Measurements from ENCODE around the gene EBF3. TPM values are rescaled to one million over a fixed set of nuclear protein-coding genes. Genes with fewer than 3 reads are reported as not detected.

EBF3 gene, protein sequence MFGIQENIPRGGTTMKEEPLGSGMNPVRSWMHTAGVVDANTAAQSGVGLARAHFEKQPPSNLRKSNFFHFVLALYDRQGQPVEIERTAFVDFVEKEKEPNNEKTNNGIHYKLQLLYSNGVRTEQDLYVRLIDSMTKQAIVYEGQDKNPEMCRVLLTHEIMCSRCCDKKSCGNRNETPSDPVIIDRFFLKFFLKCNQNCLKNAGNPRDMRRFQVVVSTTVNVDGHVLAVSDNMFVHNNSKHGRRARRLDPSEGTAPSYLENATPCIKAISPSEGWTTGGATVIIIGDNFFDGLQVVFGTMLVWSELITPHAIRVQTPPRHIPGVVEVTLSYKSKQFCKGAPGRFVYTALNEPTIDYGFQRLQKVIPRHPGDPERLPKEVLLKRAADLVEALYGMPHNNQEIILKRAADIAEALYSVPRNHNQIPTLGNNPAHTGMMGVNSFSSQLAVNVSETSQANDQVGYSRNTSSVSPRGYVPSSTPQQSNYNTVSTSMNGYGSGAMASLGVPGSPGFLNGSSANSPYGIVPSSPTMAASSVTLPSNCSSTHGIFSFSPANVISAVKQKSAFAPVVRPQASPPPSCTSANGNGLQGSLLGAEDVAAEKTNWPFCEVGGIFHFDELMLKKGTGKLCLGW
- polyA plus RNA-seq (2013, experiment 1 of 2), result 5.8 TPM
- polyA plus RNA-seq (2013, experiment 2 of 2), result 4.6 TPM

- no peak within 1 kb of the TSS for H3K27ac ChIP-seq (ENCODE audit: low read depth, low read length, severe bottlenecking)
- no peaks in the 10 kb centered on the region for H3K9me3 ChIP-seq (ENCODE audit: control insufficient read depth, low read length)
- WGBS, 2 experiments (ENCODE audit: insufficient coverage in 2 of 2), result 0% methylated on average over 109 to 111 of the region's 131 CpGs
- peaks cover 25% of the 10 kb centered on the region for H3K4me1 ChIP-seq (ENCODE audit: control insufficient read depth, insufficient read depth, low read length, poor library complexity, severe bottlenecking)
- no peaks in the 10 kb centered on the region for H3K36me3 ChIP-seq (ENCODE audit: control insufficient read depth, insufficient read depth, low read length)
- H3K4me3 ChIP-seq (ENCODE audit: extremely low read depth, insufficient read depth, low read length, poor library complexity, severe bottlenecking), result peak within 1 kb of the TSS; percentile 47
Measured at GRCh38 chr10:129963641-129964501, at the start of gene EBF3. TSS of gene EBF3 (minus strand) at chr10:129964274. CDS start at chr10:129963768, 506 bp downstream.

GRCh38 chr10:130013335-130014262 is 49.5 kb upstream of the EBF3 start:
- H3K4me3 ChIP-seq (ENCODE audit: extremely low read depth, insufficient read depth, low read length, poor library complexity, severe bottlenecking), result no peak overlapping the region
- 91 to 94% methylated on average over 23 to 25 of the region's 33 CpGs for WGBS, 2 experiments (ENCODE audit: insufficient coverage in 2 of 2)
- no peaks in the 10 kb centered on the region for H3K36me3 ChIP-seq (ENCODE audit: control insufficient read depth, insufficient read depth, low read length)
- peaks cover 4% of the 10 kb centered on the region for H3K4me1 ChIP-seq (ENCODE audit: control insufficient read depth, insufficient read depth, low read length, poor library complexity, severe bottlenecking)
- H3K27ac ChIP-seq (ENCODE audit: low read depth, low read length, severe bottlenecking), result no peak overlapping the region
- H3K9me3 ChIP-seq (ENCODE audit: control insufficient read depth, low read length), result no peaks in the 10 kb centered on the region

DNA sequence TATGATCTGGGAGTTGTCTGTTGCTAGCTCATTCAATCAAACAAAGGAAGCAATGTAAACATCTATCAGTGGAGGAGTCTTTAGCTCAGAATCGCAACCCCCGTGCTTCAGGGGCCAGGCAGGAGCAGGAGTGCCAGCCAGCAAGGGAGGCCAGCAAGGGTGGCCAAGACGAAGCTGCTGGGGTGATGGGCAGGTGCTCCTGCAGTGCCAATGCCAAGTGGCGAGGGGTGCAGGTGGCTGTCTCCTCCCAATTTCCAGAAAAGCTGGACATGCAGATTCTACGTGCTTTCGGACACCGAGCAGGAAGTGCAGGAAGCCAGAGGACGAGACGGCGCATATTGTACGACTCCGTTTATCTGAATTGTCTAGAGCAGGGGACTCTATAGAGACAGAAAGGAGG is 48.1 kb upstream of the EBF3 start:
- 91 to 94% methylated on average over 11 to 12 of the region's 12 CpGs for WGBS, 2 experiments (ENCODE audit: insufficient coverage in 2 of 2)
- H3K9me3 ChIP-seq (ENCODE audit: control insufficient read depth, low read length), result no peaks in the 10 kb centered on the region
- H3K27ac ChIP-seq (ENCODE audit: low read depth, low read length, severe bottlenecking), result no peak overlapping the region
- H3K4me1 ChIP-seq (ENCODE audit: control insufficient read depth, insufficient read depth, low read length, poor library complexity, severe bottlenecking), result no peaks in the 10 kb centered on the region
- no peak overlapping the region for H3K4me3 ChIP-seq (ENCODE audit: extremely low read depth, insufficient read depth, low read length, poor library complexity, severe bottlenecking)
- no peaks in the 10 kb centered on the region for H3K36me3 ChIP-seq (ENCODE audit: control insufficient read depth, insufficient read depth, low read length)

- H3K4me1 ChIP-seq (ENCODE audit: control insufficient read depth, insufficient read depth, low read length, poor library complexity, severe bottlenecking), result no peaks in the 10 kb centered on the region
- no peaks in the 10 kb centered on the region for H3K36me3 ChIP-seq (ENCODE audit: control insufficient read depth, insufficient read depth, low read length)
- no peaks in the 10 kb centered on the region for H3K9me3 ChIP-seq (ENCODE audit: control insufficient read depth, low read length)
- 77 to 91% methylated on average over 6 of the region's 6 CpGs for WGBS, 2 experiments (ENCODE audit: insufficient coverage in 2 of 2)
- H3K4me3 ChIP-seq (ENCODE audit: extremely low read depth, insufficient read depth, low read length, poor library complexity, severe bottlenecking), result no peak overlapping the region
- no peak overlapping the region for H3K27ac ChIP-seq (ENCODE audit: low read depth, low read length, severe bottlenecking)
Measured at GRCh38 chr10:130010653-130011052, 46.6 kb upstream of the EBF3 start.

DNA sequence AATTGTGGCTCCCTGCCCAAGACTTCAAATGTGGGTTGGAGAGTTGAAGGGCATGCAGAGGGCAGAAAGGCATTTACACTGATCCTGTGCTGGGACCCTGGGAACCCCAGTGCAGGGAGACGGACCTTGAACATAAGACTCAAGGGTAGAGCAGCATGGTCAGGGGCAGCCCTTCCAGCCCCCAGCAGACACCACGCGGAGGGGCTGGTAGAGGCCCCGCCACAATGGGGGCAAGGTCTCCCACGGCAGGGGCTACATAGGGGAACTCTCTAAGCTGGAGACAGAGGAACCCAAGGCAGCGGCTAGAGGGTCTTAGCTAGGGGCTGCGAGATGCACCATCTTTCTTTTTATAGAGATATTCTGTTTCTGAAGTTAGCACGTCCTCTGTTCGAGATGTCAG is 45.2 kb upstream of the EBF3 start:
- no peaks in the 10 kb centered on the region for H3K9me3 ChIP-seq (ENCODE audit: control insufficient read depth, low read length)
- no peaks in the 10 kb centered on the region for H3K4me1 ChIP-seq (ENCODE audit: control insufficient read depth, insufficient read depth, low read length, poor library complexity, severe bottlenecking)
- 90 to 95% methylated on average over 9 of the region's 9 CpGs for WGBS, 2 experiments (ENCODE audit: insufficient coverage in 2 of 2)
- no peak overlapping the region for H3K27ac ChIP-seq (ENCODE audit: low read depth, low read length, severe bottlenecking)
- no peaks in the 10 kb centered on the region for H3K36me3 ChIP-seq (ENCODE audit: control insufficient read depth, insufficient read depth, low read length)
- no peak overlapping the region for H3K4me3 ChIP-seq (ENCODE audit: extremely low read depth, insufficient read depth, low read length, poor library complexity, severe bottlenecking)

DNA sequence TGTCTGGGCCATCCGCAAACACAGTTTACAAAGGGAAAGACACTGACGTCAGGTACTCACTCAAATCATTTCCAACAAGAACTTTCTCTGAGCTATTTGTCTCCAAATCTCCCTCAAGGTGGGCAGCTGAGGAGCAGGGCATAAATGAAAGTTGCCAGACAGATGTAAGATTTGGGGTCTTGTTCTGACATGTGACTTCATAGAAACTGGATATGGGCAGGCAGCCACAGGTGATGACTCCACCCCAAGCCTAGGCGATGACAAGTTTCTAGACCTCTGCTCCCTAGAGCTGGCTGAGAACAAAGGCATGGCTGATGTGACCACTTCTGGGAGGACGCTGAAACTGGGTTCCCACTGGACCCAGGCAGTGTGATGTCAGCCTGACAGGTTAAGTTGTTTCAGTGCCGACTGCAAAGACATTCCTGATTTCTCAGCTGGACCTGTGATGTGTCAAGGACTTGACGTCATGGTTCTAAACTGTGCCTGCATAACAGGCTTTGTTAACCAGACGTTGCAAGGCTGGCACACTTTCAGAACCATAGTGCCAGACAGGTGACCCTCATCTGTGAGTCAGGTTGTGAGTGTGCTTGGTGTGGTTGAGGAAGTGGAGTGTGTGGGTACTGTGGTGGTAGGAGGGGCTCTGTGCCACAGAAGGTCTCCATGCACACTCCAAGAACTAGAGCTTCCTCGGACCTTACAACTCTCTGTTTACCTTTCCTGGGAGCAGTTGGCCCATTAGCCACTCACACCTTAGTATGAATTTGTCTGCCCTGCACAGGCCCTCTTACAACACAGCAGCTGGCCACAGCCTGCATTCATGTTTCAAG is 39.9 kb upstream of the EBF3 start:
- Histone ChIP-seq H3K4me1 (ENCODE audit: control insufficient read depth, insufficient read depth, low read length, poor library complexity, severe bottlenecking) (no peaks in the 10 kb centered on the region), H3K9me3 (ENCODE audit: control insufficient read depth, low read length) (no peaks in the 10 kb centered on the region), H3K27ac (ENCODE audit: low read depth, low read length, severe bottlenecking) (no peak overlapping the region), H3K4me3 (ENCODE audit: extremely low read depth, insufficient read depth, low read length, poor library complexity, severe bottlenecking) (no peak overlapping the region), H3K36me3 (ENCODE audit: control insufficient read depth, insufficient read depth, low read length) (no peaks in the 10 kb centered on the region)
- 83 to 89% methylated on average over 5 to 7 of the region's 8 CpGs for WGBS, 2 experiments (ENCODE audit: insufficient coverage in 2 of 2)

DNA sequence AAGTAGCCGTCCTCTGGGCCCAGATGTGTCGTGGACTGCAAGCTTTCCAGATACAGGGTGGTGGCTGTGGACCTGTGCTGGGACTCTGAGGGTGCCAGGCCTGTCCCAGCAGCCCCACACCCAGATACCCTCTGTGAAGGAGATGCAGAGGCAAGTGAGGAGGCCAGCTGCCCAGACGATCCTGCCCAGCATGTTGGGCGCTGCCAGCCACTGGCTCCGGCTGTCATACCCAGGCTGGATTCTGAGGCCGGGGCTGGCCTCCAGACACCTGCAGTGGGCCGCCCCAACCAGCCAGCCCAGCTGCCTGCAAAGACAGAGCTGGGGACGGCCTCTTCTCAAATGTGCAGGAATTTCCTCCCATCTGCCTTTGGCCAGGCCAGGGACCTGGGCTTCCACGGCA is 39.1 kb upstream of the EBF3 start:
- Histone ChIP-seq H3K9me3 (ENCODE audit: control insufficient read depth, low read length) (no peaks in the 10 kb centered on the region), H3K27ac (ENCODE audit: low read depth, low read length, severe bottlenecking) (no peak overlapping the region), H3K4me3 (ENCODE audit: extremely low read depth, insufficient read depth, low read length, poor library complexity, severe bottlenecking) (no peak overlapping the region), H3K36me3 (ENCODE audit: control insufficient read depth, insufficient read depth, low read length) (no peaks in the 10 kb centered on the region), H3K4me1 (ENCODE audit: control insufficient read depth, insufficient read depth, low read length, poor library complexity, severe bottlenecking) (no peaks in the 10 kb centered on the region)
- 89 to 90% methylated on average over 9 of the region's 9 CpGs for WGBS, 2 experiments (ENCODE audit: insufficient coverage in 2 of 2)

GRCh38 chr10:130002606-130003005 is 38.5 kb upstream of the EBF3 start:
- H3K4me3 ChIP-seq (ENCODE audit: extremely low read depth, insufficient read depth, low read length, poor library complexity, severe bottlenecking), result no peak overlapping the region
- H3K27ac ChIP-seq (ENCODE audit: low read depth, low read length, severe bottlenecking), result no peak overlapping the region
- 89 to 96% methylated on average over 9 to 13 of the region's 14 CpGs for WGBS, 2 experiments (ENCODE audit: insufficient coverage in 2 of 2)

DNA sequence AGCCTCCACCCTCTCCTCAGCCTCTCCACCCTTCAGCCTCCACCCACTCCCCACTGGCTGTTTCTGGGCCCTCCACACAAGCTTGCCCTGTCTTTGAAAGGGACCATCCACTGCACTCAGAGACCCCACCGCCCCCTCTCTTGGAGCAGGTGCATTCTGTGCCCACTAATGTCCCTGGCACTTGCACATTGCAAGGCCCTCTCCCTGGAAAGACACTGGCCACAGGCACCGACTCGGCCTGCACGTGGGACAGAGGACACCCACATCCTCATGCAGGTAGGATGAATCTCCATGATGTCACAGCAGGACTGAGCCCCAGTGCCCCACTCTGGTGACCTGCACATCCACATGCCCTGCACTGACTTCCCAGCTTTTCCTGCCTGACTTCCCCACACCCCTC is 36.8 kb upstream of the EBF3 start:
- Histone ChIP-seq H3K4me1 (ENCODE audit: control insufficient read depth, insufficient read depth, low read length, poor library complexity, severe bottlenecking) (no peaks in the 10 kb centered on the region), H3K9me3 (ENCODE audit: control insufficient read depth, low read length) (no peaks in the 10 kb centered on the region), H3K36me3 (ENCODE audit: control insufficient read depth, insufficient read depth, low read length) (no peaks in the 10 kb centered on the region), H3K4me3 (ENCODE audit: extremely low read depth, insufficient read depth, low read length, poor library complexity, severe bottlenecking) (no peak overlapping the region), H3K27ac (ENCODE audit: low read depth, low read length, severe bottlenecking) (no peak overlapping the region)
- WGBS, 2 experiments (ENCODE audit: insufficient coverage in 2 of 2), result 73 to 76% methylated on average over 2 to 4 of the region's 4 CpGs

More at GRCh38 chr10:130002606-130003005, 38.5 kb upstream of the EBF3 start:
- no peaks in the 10 kb centered on the region for H3K36me3 ChIP-seq (ENCODE audit: control insufficient read depth, insufficient read depth, low read length)
- H3K9me3 ChIP-seq (ENCODE audit: control insufficient read depth, low read length), result no peaks in the 10 kb centered on the region
- H3K4me1 ChIP-seq (ENCODE audit: control insufficient read depth, insufficient read depth, low read length, poor library complexity, severe bottlenecking), result no peaks in the 10 kb centered on the region

All from mesodermal cell (in vitro differentiated cells).